ENCODE measurements around the gene DPF3.

DNA sequence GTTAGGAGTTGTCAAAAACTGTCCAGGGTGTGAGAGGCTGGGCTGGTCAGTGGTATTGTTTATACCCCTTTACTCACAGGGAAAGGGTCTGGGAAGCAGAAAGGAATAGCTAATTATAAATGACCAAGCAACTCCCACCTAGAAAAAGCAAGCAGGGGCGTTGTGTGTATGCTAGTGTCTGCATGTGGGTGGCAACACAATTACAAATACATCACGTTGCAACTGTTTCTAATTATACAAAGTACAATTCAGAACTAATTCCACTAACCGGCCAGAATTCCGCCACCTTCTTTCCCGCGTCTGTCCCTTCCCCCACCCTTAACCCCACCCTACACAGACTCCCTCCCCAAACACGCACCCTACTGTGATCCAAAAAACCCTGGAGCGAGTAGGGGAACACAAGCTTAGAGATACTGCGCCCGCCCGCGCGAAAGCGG, 2.2 kb downstream of the DPF3 start:
- TF ChIP-seq CTCF (IDR thresholded peaks at IDR 0.05; ENCODE audit: low read length) (no peak), EZH2 (optimal IDR thresholded peaks at IDR 0.05; ENCODE audit: low read depth, low read length) (no peak)
